ENCODE data around the gene DPYD.

DPYD gene

DNA sequence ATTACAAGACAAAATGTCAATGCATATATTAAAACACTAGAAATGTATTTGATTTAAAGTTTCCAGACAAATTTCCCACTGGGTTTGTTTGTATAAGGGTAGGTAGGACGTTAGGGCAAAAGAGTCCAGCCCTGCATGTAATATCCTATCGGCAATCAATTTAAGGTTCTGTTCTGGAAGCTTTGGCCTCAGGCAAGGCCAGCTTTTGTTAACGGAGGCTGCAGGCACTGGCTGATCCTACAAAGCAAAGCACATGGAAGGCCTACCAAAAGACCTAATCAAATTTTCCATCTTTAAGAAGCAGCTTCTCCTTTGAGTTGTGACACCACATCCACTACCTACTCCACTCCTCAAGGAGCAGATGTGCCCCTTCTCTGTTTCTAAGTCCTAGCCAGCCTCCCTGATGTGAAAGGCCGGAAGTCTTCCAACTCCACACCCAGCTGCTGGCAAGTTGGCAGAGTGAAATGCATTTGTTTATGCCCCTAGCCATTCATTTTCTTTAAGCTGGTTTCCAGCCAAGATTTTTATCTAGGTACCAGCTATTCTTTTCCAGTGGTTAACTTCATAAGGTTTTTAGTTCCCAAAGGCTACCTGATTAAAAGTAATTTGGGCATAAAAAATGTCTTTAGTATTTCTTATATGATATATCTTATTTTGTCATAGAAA, 746.7 kb downstream of the DPYD start:
- no peak for DNase-seq

DNA sequence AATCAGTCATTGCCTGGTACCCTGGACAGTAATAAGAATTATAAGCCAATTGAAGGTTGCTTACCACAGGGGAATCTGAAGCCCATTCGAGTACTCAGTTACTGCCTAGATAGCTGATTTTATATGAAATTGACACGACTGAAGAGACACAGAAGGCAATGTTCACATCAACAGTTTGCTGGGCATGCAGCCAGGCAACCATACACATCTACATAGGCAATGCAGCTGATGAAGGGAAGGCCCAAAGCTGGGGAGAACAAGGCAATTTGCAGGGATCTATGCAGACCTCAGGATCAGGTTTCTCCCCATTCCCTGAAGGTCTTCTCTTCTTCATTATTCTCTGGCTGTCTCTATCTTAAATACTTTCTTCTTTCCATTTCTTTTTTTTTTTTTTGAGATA, 750.5 kb downstream of the DPYD start:
- no peak for DNase-seq

DNA sequence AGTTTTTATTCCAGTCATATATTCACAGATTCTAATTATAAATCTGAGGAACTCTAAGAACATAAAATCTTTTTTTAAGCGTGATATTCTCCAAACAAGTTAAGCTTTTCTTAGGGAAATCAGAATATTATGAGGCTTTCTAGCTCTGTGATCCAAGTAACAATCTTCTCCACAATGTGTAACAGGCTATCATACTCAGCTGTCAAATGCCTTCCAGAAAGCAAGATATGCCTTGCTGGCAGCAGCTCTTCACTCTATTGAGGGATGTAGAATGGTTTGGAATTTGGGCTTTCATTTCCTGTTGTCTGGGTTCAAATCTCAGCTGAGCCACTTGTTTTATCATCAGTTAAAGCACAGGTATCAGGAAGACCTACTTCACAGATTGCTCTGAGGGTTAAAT, 752.8 kb downstream of the DPYD start:
- DNase-seq, result no peak

DNA sequence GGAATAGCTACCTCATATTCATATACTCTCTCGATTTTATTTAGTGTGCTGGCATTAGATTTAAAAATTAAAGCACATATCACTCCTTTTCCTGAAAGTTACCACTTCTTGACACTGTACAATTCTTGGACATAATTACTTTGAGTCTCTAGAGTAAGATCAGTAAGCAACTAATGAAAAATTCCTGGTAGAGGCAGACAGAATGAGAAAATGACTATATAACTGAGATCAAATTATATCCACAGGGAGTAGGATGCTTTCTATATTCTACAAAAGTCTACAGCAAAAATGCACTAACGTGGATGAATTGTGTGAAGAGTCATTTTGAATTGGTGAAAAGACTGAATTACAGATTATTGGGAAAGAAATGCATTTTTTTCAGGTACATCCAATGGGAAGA, 753.6 kb downstream of the DPYD start:
- no peak for DNase-seq

DNA sequence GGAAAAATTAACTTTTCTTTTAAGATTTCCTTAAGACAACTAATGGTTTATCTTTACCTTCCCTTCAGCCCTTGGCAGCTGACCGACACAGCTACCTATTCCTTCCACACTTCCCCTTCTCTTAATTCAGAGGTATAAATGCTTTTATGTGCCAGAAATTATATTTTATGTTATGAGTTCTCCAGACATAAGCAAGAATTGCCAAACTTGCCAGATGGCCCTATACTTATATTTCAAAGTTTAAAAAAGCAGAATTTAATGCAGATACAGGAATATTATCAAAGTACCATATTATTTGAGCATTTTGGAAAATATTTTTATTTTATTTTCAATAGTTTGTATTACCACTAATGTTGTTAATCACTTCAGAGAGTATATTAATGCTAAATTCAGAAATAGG, 754.2 kb downstream of the DPYD start:
- no peak for DNase-seq

DNA sequence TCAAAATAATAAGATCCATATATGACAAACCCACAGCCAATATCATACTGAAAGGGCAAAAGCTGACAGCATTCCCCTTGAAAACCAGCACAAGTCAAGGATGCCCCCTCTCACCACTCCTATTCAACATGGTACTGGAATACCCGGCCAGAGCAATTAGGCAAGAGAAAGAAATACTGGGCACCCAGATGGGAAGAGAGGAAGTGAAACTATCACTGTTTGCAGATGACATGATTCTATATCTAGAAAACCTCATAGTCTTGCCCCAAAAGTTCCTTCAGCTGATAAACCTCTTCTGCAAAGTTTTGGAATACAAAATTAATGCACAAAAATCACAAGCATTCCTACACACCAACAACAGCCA, 756.6 kb downstream of the DPYD start:
- DNase-seq, result no peak

DNA sequence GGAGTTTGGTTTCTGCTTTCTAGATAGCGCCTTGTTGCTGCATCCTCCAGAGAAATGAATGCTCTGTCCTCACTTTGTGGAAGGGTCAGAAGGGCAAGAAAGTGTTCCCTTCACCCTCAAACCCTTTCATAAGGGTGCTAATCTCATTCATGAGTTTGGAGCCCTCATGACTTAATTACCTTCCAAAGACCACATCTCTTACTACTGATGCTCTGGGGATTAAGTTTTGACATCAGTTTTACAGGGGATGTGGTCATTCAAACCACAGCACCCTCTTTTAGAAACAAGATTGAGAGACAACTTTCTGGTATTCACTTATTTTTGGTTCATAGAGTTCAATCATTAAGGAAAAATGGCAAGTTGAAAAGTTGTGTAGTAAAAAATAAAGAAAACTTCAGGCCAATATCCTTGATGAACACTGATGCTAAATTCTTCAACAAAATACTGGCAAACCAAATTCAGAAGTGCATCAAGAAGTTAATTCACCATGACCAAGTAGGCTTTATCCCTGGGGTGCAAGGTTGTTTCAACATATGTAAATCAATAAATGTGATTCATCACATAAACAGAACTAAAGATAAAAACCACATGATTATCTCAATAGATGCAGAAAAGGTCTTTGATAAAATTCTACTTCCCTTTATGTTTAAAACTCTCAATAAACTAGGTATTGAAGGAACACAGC, 757.1 kb downstream of the DPYD start:
- DNase-seq, result no peak

DNA sequence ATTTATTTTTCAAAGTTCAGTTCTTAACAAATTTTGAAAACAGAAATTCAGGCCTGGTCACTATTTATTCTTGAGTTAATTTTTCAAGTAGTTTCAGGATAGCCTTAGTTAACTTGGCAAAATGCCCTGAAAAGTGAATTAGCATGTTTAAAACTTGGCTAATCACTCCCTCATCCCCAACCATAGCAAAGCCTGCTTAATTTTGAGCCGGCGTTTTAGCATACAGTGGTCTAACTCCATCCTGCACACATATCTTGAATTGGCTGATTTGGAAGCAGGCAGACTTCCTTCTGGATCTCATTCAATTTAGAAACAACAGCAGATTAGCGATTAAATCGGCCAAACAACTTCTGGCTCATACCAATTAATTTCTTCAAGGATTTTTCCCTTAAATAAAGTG, 760.0 kb downstream of the DPYD start:
- DNase-seq, result no peak

DNA sequence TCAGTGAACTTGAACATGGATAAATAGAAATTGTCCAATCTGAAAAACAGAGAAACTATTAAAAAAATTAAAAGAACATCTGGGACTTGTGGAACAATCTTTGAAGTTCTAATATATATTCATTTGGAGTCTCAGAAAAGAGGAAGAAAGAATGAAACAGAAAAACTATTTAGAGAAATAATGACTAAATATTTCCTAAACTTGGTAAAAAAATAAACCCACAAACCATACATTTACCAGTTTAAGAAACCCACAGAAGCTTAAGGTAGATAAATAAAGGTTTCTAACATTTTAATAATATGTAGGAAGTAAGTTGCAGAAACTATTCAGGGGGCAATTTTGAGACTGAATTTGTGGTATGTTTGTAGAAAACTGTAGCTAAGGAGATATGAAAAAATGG, 761.5 kb downstream of the DPYD start:
- no peak for DNase-seq

DNA sequence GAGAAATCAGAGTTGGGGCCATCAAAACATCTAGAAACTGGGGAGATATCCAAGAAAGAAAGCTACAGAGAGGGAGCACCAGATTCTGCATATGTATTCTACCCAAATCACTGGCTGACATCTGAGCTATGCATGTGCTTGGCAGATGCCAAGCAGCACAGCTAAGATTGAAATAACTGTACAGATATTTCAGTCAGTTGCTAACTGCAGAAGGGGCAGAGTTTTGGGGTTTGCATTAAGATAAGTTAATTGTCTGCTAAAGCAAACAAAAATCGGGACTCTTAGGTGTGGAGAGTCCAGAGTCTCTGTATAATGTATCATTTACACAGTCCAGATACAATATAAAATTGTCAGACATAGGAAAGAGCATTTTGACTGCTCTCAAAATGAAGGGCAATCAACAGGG, 762.1 kb downstream of the DPYD start:
- no peak for DNase-seq

DNA sequence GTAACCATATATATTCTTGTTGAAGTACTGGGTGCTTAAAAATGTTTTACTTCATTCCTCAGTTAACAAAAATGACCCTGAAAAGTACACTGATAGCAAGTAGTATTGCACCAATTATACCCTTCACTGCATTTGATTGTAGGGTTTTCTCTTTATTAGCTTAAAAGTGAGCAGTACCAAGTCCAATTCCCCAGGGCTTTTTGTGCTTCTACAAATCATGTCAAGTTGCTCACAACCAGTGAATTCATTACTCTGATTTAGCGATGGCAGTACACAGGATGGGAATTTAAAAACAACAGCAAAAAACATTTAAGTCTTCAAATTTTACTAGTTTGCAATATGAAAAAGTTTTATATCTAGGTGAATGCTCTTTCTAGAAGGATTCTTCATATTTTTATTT, 762.8 kb downstream of the DPYD start:
- DNase-seq, result no peak

DNA sequence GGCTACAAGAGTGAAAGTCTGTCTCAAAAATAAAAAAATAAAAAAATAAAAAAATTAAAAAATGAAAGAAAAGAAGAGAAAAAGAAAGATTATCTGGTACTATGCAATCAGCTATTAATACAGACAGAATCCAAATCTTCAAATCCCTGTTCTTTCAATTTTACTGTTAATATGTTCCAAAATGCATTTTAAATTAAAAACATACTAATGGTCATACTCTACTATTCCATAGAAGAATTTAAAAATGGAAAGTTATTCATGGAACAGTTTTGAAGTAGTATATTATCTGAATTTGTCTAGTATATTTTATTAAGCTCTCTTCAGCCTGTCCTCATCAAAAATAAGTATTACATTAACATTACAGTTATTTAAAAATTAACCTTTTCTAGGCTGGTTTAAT, 769.2 kb downstream of the DPYD start:
- no peak for DNase-seq

DNA sequence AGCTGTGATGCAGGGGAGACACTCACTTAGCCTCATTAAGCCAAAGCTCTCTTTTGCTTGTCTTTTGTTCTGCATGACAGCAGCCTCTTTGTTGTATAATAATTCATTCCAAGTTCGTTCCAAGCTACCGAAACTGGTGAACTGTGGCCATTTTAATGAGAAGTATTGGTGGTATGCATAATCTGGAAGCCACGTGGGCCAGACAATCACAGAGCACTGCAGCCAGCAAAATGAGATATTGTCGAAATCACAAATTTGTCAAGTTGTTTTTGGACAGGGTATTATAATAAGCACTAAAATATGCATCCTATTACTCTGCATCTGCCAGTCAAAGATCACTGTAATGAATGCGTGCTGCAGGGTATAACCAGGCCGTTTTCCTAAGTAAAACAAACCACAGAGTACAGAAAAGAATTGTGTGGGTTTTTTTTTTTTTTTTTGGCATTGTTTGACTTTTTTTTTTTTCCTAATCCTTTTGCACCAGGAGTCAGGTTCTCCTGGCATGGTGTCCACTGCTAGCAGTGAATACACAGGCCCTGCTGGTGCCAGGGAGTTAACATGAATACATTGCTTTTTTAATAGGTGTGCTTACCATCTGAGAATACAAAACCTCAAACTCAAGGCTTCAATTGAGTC, 775.4 kb downstream of the DPYD start:
- DNase-seq, result no peak

DNA sequence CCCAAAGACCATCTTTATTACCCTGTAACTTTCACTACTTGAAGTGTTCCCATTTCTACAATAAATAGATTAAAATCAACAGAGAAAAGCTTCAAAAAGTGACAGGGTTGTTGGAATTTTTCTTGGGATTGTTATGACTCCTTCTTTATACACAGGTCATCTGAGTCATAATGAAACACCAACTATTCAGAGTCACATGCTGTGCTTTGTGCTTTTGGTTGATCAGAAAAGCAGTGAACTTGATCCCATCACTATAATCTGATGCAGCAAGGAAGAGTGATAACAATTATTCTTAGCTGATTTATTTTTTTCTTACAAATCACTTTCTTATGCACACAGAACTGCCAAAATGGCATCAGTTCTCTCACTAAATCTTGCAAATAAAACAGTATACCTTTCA, 776.3 kb downstream of the DPYD start:
- no peak for DNase-seq

DNA sequence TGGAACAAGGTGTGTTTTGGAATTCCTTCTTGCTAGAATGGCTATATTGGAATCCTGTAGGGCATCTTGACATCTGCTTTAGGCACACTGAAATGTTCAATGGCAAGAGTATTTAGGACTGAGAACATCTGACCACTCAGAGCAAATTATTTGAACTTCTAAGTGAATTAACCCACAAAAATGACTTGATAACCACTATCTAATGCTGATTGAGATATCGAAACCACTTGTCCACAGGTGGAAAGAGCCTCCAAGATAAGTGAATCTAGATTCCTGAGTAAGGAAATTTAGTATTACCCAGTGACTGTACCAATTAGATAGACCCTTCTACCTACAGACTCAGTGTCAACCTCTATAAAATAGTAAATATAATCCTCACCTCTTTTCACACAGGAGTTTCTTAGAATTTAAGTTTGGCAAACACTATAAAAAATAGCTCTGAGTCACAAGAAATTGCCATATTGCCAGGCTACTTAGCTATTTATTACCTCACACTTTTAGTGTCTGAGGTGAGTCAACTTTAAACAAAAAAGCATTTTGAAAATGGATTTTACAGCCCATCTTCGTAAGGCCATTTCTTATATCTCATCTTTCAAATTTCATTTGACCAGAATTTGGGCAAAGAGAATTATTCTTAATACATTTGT, 777.5 kb downstream of the DPYD start:
- DNase-seq, result no peak

DNA sequence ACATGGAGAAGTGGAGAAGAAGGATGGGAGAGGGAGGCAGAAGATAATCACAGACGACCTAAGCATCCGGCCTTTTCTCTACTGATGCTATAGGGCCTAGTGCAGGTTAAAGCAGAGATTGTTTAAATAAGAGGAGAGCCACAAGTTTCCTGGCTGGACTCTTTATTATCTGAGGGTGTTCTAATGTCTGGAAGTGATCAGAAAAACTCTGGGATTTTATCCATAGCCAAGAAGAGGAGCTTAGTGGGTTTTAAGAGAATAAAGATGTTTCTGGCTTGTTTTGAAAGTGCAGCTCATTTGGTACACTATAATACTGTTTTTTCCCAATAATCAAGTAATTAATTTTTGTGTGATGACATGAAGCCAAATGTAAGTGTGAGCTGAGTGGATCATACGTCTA, 780.2 kb downstream of the DPYD start:
- DNase-seq, result no peak

DNA sequence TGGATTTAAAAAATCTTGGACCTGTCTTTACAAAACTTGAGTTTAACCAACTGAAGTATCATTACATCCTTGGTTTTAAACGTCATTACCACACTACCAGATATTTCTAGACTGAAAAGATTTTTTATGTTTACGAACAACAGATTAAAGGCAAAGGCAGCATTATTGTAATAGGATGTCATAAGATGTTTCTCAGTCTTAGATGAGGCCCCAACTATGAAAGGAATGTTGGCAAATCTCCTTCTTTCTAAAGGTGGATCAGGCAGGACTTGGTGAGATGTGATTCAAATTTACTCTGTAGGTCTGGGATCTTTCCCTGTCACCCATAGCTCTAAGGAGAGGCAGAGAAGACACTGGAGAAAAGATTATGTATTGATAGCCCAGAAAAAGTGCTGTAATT, 781.3 kb downstream of the DPYD start:
- no peak for DNase-seq

DNA sequence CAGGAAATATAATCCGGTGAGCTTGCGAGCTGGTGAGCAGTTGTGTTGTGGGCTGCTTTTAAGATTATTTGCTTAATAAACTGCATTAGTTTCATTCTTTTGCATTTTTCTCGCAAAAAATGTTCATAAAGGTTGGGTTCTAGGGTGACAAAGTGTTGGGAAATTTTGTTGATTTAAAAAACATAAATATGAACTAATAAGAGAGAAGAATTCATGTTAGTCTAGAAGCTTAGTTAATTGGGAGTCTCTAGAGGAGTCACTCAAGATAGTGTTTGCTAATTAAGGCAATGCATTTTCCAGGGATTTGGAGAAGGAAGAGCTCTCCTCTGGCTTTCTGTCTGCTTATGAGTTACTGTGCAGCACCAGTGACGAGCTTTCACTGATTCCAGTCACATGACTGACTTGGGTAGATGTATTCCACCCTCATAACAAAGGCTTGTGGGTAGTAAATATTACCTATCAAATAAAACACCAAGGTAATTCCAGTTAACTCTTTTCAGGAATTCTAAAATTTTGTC, 782.3 kb downstream of the DPYD start:
- DNase-seq, result no peak

DNA sequence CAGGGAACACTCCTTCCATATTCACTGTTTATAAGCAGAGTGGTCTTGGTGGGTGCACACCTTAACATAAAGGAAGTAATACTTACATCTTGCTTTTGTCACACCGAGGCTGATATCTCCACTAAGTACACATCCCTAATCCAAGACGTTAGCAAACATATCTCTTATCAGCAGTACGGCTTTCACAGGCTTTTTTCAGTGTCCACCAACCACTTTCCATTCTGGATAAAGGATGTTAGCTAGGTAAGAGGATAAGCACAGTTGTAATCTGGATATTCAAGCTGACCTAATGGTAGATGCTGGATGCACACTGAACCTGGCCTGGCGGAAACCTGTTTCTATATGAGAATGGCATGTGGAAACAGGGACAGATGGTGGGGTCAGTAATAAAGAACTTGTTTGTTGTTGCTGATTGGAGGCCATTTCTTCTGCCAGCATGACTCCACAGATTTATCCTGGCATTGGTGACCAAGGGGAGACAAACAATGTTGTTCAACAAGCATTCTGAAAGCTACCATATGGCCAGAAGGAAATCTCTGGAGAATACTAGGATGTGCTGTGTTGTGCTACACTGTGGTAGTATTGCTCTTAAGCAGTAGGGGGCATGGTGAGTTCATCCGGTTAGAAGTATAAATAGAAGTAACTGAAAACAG, 782.8 kb downstream of the DPYD start:
- no peak for DNase-seq

DNA sequence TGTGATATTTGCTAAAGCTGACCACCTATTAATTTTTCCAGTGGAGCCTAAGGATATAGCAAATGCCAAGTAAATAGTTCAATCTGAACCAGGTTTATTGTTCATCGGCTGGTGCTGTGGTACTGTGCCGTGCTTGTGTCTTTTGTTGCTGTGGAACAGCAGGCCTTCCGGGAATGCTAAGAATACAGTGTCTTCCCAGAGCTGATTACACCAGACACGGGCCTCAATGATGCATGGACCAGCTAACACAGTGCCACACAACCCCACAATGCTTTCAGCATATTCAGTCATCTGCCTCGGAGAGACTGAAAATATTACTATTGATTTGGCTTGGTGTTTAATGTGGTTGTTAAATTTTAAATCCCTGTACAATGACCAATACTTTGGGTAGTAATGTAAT, 783.8 kb downstream of the DPYD start:
- DNase-seq, result no peak

DNA sequence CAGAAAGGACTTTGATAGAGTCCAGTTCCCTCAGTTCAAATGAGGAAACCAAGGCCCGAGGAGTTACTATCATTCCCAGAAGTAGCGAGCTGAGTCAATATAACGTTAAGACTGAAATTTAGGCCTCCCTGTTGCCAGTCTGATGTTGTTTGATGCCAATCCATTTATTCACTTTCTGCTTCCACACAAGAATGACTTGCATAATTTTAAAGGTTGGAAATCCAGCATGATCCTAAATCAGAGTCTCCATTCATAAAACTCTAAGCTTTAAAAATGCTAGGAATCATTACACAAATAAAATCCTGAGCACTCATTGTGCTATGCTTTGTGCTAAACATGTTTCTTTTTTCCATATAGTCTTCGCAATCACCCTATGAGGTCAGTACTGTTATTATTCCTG, 784.9 kb downstream of the DPYD start:
- DNase-seq, result no peak

DNA sequence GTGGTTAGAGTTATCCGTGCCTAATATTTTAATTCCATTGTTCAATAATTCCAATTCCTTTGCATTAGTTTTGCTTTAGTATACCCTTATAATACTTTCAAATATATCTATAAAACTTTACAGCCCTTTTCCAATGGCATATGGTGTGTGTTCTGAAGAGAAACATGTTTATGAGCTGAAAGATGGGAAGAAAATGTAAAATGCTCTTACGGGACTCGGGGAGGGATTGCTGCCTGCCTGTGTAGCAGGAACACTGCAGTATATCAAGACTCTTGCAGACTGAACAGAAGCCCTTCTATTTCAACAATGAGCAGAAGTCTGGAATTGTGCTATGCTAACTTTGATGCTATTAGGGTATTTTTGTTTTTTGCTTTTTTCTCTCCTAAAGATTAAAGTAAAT, 792.4 kb downstream of the DPYD start:
- no peak for DNase-seq

DNA sequence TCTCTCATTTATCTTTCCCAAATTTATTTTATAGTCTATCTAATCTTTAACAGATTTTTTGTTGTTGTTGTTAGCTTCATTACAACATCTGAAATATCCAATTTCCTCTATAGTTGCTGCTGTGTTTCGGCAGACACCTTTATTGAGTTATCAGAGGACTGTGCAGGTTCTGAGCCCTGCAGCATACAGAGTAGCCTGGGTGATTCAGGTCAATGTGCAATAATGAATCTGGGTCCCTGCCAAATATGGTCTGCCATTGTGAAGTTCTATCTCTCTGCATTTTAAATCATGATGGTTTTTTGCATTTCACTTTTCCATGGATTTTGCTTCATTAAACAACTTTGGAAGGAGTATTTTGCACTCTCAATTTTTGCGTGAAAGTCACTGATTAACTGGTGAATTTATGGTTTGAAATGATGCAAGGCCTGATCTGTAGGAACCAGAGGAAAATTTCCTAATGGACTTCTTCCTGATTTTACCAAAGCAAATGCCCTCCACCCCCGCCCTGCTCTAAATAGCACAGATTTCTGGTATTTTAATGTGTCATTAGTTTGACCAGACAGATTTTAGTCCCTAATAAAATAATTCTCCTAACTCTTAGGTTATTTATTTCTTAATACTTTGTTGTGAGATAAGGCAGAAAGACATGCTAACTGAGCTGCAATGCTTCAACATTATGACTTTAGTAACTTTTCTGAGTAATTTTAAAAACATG, 797.0 kb downstream of the DPYD start:
- DNase-seq, result no peak

Data from effector CD4-positive, alpha-beta T cell (primary cell).